HepG2 (cell line): ENCODE measurements around the gene AGBL3. TPM values are rescaled to one million over a fixed set of nuclear protein-coding genes. Genes with fewer than 3 reads are reported as not detected.

ENCODE experiments used
- AKAP8 ChIP-seq: sonication (generic); formaldehyde crosslinking; IDR thresholded peaks from 2 replicates; pipeline ENCODE4 v1.5.1; 2020; ENCODE audit warnings: mild to moderate bottlenecking, missing genetic modification reagents
- ARNTL ChIP-seq: sonication (generic); formaldehyde crosslinking; IDR thresholded peaks from 2 replicates; pipeline ENCODE4 v1.4.0; 2020; ENCODE audit warnings: mild to moderate bottlenecking, missing genetic modification reagents
- ATRX ChIP-seq: sonication (generic); formaldehyde crosslinking; IDR thresholded peaks from 2 replicates; pipeline ENCODE4 v1.4.0; 2020; ENCODE audit warnings: missing genetic modification reagents, borderline replicate concordance
- BCLAF1 ChIP-seq: fragments of 450-650 bp; IDR thresholded peaks from 2 replicates; pipeline ENCODE4 v1.6.1; 2017; ENCODE audit warnings: mild to moderate bottlenecking
- BRD4 ChIP-seq: sonication (generic); formaldehyde crosslinking; IDR thresholded peaks from 2 replicates; pipeline ENCODE4 v1.4.0; 2020; ENCODE audit warnings: missing genetic modification reagents
- CREBL2 ChIP-seq: sonication (generic); formaldehyde crosslinking; IDR thresholded peaks from 2 replicates; pipeline ENCODE4 v1.8.1; 2023; ENCODE audit warnings: missing genetic modification reagents, mild to moderate bottlenecking, borderline replicate concordance
- CSRNP1 ChIP-seq: sonication (generic); formaldehyde crosslinking; IDR thresholded peaks from 2 replicates; pipeline ENCODE4 v1.8.1; 2023; ENCODE audit warnings: mild to moderate bottlenecking, missing genetic modification reagents
- GATAD1 ChIP-seq: IDR thresholded peaks from 2 replicates; pipeline ENCODE4 v1.6.1; 2016; ENCODE audit warnings: missing genetic modification reagents, missing compliant biosample characterization
- ISL2 ChIP-seq: sonication (generic); formaldehyde crosslinking; IDR thresholded peaks from 2 replicates; pipeline ENCODE4 v1.5.0; 2020; ENCODE audit warnings: missing genetic modification reagents
- KLF11 ChIP-seq: IDR thresholded peaks from 2 replicates; pipeline ENCODE4 v1.6.1; 2016; ENCODE audit warnings: missing compliant biosample characterization
- MLLT10 ChIP-seq: sonication (generic); formaldehyde crosslinking; IDR thresholded peaks from 2 replicates; pipeline ENCODE4 v1.4.0; 2020; ENCODE audit warnings: missing genetic modification reagents
- NFIB ChIP-seq: sonication (generic); formaldehyde crosslinking; IDR thresholded peaks from 2 replicates; pipeline ENCODE4 v1.9.0; 2021; ENCODE audit warnings: missing genetic modification reagents, mild to moderate bottlenecking, borderline replicate concordance
- PAWR ChIP-seq: sonication (generic); formaldehyde crosslinking; IDR thresholded peaks from 2 replicates; pipeline ENCODE4 v1.4.0; 2020; ENCODE audit warnings: missing genetic modification reagents, mild to moderate bottlenecking, borderline replicate concordance
- TARDBP ChIP-seq: sonication (generic); formaldehyde crosslinking; IDR thresholded peaks from 2 replicates; pipeline ENCODE4 v1.8.0; 2022; ENCODE audit warnings: mild to moderate bottlenecking, missing genetic modification reagents
- TEAD2 ChIP-seq: sonication (generic); formaldehyde crosslinking; IDR thresholded peaks from 2 replicates; pipeline ENCODE4 v1.9.0; 2021; ENCODE audit warnings: missing genetic modification reagents
- THAP7 ChIP-seq: sonication (generic); formaldehyde crosslinking; IDR thresholded peaks from 2 replicates; pipeline ENCODE4 v1.8.1; 2023; ENCODE audit warnings: mild to moderate bottlenecking, missing genetic modification reagents
- ZMYM4 ChIP-seq: sonication (generic); formaldehyde crosslinking; IDR thresholded peaks from 2 replicates; pipeline ENCODE4 v1.8.1; 2023; ENCODE audit warnings: mild to moderate bottlenecking, missing genetic modification reagents
- ZNF234 ChIP-seq: sonication (generic); formaldehyde crosslinking; conservative IDR thresholded peaks from 2 replicates; pipeline ENCODE4 v1.5.1; 2020; ENCODE audit warnings: mild to moderate bottlenecking, missing genetic modification reagents
- ZNF264 ChIP-seq: sonication (generic); formaldehyde crosslinking; IDR thresholded peaks from 2 replicates; pipeline ENCODE4 v1.4.0; 2020; ENCODE audit warnings: missing genetic modification reagents
- ZNF773 ChIP-seq: sonication (generic); formaldehyde crosslinking; IDR thresholded peaks from 2 replicates; pipeline ENCODE4 v1.4.0; 2020; ENCODE audit warnings: missing genetic modification reagents, borderline replicate concordance
- ZNF782 ChIP-seq: sonication (generic); formaldehyde crosslinking; IDR thresholded peaks from 2 replicates; pipeline ENCODE4 v1.4.0; 2020; ENCODE audit warnings: missing genetic modification reagents, mild to moderate bottlenecking, borderline replicate concordance
- polyA plus RNA-seq, 8 experiments: library from polyadenylated mRNA; depleted of rRNA in 3 of 8; stranded (reverse) in 7 of 8; unstranded in 1 of 8; fragments of >200 nt; fragmentation: Illumina TruSeq in 4 of 8; extraction: Trizol in 4 of 8; gene quantifications; 2 replicates each; pipeline versions ENCODE4 v1.2.1 to v1.2.3, GENCODE V29; 2011 to 2016; ENCODE audit warnings: low read depth in 4 of 8, missing spikeins in 1 of 8, mixed read lengths in 1 of 8; ENCODE audit not compliant: insufficient read depth in 1 of 8
- total RNA-seq, 5 experiments: library from RNA; depleted of rRNA; stranded (reverse); fragments of >200 nt; fragmentation: Illumina TruSeq; extraction: Trizol; gene quantifications; 2 replicates each; pipeline ENCODE4 v1.2.3, GENCODE V29; 2016; ENCODE audit warnings: low read depth in 1 of 5
- TF ChIP-seq, protein P1 (sequence below): sonication (generic); formaldehyde crosslinking; IDR thresholded peaks from 2 replicates; pipeline ENCODE4 v1.9.0; 2021; ENCODE audit warnings: missing genetic modification reagents, borderline replicate concordance

Gene AGBL3
- total and polyA plus RNA-seq, 2 of the 13 experiments (the other 11 are each of a cell fraction or from before 2014, with no cell fraction given): 2.2 to 7.2 TPM

DNA sequence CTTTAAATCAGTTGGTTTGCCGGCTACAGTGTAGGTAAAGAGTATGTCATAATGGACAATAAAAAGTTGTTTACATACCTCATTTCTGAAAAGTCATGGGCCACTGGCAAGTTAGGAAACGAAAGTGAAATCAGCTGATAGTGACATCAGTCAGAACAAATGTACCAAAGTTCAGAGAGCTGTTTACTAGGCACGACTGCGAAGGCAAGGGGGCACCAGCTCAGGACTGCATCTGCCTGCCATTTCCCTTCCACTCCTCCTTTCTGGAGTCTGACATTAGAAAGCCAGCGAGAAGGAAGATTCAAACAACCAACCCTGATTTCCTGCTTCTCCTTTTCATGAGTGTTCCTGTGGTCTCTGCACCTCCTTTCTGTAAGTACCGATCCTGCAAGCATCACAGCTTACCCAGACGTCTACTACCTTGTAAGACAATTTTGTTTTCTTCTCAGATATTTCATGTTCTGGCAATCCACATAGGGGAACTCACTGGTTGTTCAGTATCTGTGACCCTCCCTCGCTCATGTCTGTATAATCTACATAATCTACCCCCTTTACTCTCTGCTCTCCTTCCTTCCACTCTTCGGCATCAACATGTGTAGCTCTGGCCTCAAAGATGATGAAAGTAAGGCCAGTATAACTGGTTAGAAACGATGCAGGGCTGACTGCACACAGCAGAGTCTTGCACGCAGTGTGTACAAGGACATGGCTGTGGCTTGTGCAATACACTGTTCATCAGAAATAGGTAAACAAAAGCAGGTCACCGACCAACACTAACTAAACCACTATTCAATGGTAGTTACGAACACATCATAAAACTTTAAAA lies 161.8 kb downstream of the AGBL3 start, which contains the start of gene TMEM140 (continued):
- TF ChIP-seq, protein P1, sequence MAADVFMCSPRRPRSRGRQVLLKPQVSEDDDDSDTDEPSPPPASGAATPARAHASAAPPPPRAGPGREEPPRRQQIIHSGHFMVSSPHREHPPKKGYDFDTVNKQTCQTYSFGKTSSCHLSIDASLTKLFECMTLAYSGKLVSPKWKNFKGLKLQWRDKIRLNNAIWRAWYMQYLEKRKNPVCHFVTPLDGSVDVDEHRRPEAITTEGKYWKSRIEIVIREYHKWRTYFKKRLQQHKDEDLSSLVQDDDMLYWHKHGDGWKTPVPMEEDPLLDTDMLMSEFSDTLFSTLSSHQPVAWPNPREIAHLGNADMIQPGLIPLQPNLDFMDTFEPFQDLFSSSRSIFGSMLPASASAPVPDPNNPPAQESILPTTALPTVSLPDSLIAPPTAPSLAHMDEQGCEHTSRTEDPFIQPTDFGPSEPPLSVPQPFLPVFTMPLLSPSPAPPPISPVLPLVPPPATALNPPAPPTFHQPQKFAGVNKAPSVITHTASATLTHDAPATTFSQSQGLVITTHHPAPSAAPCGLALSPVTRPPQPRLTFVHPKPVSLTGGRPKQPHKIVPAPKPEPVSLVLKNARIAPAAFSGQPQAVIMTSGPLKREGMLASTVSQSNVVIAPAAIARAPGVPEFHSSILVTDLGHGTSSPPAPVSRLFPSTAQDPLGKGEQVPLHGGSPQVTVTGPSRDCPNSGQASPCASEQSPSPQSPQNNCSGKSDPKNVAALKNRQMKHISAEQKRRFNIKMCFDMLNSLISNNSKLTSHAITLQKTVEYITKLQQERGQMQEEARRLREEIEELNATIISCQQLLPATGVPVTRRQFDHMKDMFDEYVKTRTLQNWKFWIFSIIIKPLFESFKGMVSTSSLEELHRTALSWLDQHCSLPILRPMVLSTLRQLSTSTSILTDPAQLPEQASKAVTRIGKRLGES (CRISPR knock-in tag): no peak
- no peak for TF ChIP-seq THAP7
- TF ChIP-seq MLLT10: no peak
- TF ChIP-seq CREBL2 (CRISPR knock-in tag): no peak
- peak; percentile 38; the same call in 1 of the 2 replicates for TF ChIP-seq ARNTL
- TF ChIP-seq TARDBP: peak; percentile 67
- no peak for TF ChIP-seq KLF11 (CRISPR knock-in tag)
- no peak for TF ChIP-seq ATRX (CRISPR knock-in tag)
- TF ChIP-seq NFIB (CRISPR knock-in tag): no peak
- no peak for TF ChIP-seq ZNF234 (CRISPR knock-in tag)
- peak; percentile 52; the same call in 1 of the 2 replicates for TF ChIP-seq GATAD1 (CRISPR knock-in tag)
- TF ChIP-seq ZNF782 (CRISPR knock-in tag): no peak
- TF ChIP-seq ZNF264 (CRISPR knock-in tag): peak; percentile 77; the same call in 1 of the 2 replicates
- TF ChIP-seq ZMYM4 (CRISPR knock-in tag): peak; percentile 57
- no peak for TF ChIP-seq BRD4
- no peak for TF ChIP-seq PAWR (CRISPR knock-in tag)
- no peak for TF ChIP-seq BCLAF1
- TF ChIP-seq TEAD2 (CRISPR knock-in tag): no peak
- peak; percentile 76 for TF ChIP-seq ISL2 (CRISPR knock-in tag)
- no peak for TF ChIP-seq ZNF773 (CRISPR knock-in tag)
- TF ChIP-seq CSRNP1 (CRISPR knock-in tag): no peak
- TF ChIP-seq AKAP8 (CRISPR knock-in tag): peak; percentile 43; the same call in 1 of the 2 replicates
